OCI-LY1 (cell line): ENCODE results near the gene FAM89A.

Experiments used
- CTCF ChIP-seq: fragments of 200-600 bp; sonication (generic), shearing (Covaris generic); IDR thresholded peaks from 2 replicates; pipeline ENCODE4 v1.5.1; 2017; ENCODE audit warnings: mild to moderate bottlenecking, antibody characterized with exemption, low read length, moderate library complexity, mixed read lengths
- EZH2 ChIP-seq: fragments of 200-600 bp; sonication (generic), shearing (Covaris generic); IDR thresholded peaks from 2 replicates; pipeline ENCODE4 v1.8.0; 2017; ENCODE audit warnings: borderline replicate concordance, mixed run types, mild to moderate bottlenecking, antibody characterized with exemption, low read length, moderate library complexity, mixed read lengths

- TF ChIP-seq CTCF = no peak
- TF ChIP-seq EZH2 = no peak
Observed at GRCh38 chr1:231076802-231077201, 36.7 kb upstream of the FAM89A start.
